DOHH2 (cell line): ENCODE results near the gene ATP11A.

Experiments
- CTCF ChIP-seq: fragments of 200-600 bp; sonication (generic); IDR thresholded peaks from one replicate; pipeline ENCODE4 v1.5.1; 2014; ENCODE audit warnings: antibody characterized with exemption, mild to moderate bottlenecking, low read depth, low read length; ENCODE audit not compliant: poor library complexity, severe bottlenecking
- EZH2phosphoT487 ChIP-seq: fragments of 200-600 bp; sonication (generic); IDR thresholded peaks from 2 replicates; pipeline ENCODE4 v1.6.1; 2017; ENCODE audit warnings: borderline replicate concordance, mild to moderate bottlenecking, antibody characterized with exemption, low read length, moderate library complexity, mixed read lengths

- TF ChIP-seq CTCF, result no peak
- TF ChIP-seq EZH2phosphoT487, result no peak
Observed at GRCh38 chr13:112859817-112860190, 170.0 kb downstream of the ATP11A start.
